GM12864 (cell line): ENCODE results near the gene CDK5R2.

Experiments
- DNase-seq: peaks from one replicate; pipeline ENCODE4 v3.0.0-alpha.2; 2011; ENCODE audit warnings: low read depth
- H3K4me3 ChIP-seq: 2 replicates; pipeline ENCODE4 v1.5.1; 2011; ENCODE audit warnings: mild to moderate bottlenecking, low read depth, low read length, control low read depth
- CTCF ChIP-seq: IDR thresholded peaks from 2 replicates; pipeline ENCODE4 v1.5.1; 2011; ENCODE audit warnings: low read depth, mild to moderate bottlenecking, moderate library complexity, low read length, control low read depth, inconsistent platforms; ENCODE audit errors: missing control alignments

The CDK5R2 gene

GRCh38 chr2:218944759-218945404 lies 14.6 kb upstream of the CDK5R2 start:
- DNase-seq = no peak
- no peak overlapping the region for H3K4me3 ChIP-seq
- TF ChIP-seq CTCF = no peak

GRCh38 chr2:218946621-218947020 lies 12.8 kb upstream of the CDK5R2 start:
- TF ChIP-seq CTCF = no peak
- H3K4me3 ChIP-seq = no peak overlapping the region
- DNase-seq = no peak

- TF ChIP-seq CTCF = no peak
- DNase-seq = no peak
- H3K4me3 ChIP-seq = no peak overlapping the region
Observed at GRCh38 chr2:218952160-218952559, 7.3 kb upstream of the CDK5R2 start.

- peak; percentile 32 for TF ChIP-seq CTCF
- no peak for DNase-seq
- H3K4me3 ChIP-seq = no peak overlapping the region
Observed at GRCh38 chr2:218953366-218953954, 6.0 kb upstream of the CDK5R2 start.

GRCh38 chr2:218954541-218955300 lies 4.7 kb upstream of the CDK5R2 start:
- no peak overlapping the region for H3K4me3 ChIP-seq
- no peak for DNase-seq
- no peak for TF ChIP-seq CTCF

- DNase-seq = no peak
- no peak for TF ChIP-seq CTCF
Observed at GRCh38 chr2:218956039-218956438, 3.4 kb upstream of the CDK5R2 start.

More at GRCh38 chr2:218956039-218956438, 3.4 kb upstream of the CDK5R2 start:
- H3K4me3 ChIP-seq = no peak overlapping the region
